Activated naive CD4-positive, alpha-beta T cell treated with anti-CD3 and anti-CD28 coated beads, Interleukin-2, amount 50 U/mL, for 72 hours (primary cell): ENCODE results near the gene TBC1D2B. TPM values are rescaled to one million over a fixed set of nuclear protein-coding genes. Genes with fewer than 3 reads are reported as not detected.

ENCODE experiments used
- ATAC-seq, 2 donors: fragments of 150-1000 bp; cut with Tn5 transposase; 2 replicates each; pipeline ENCODE4 v1.10.0; 2021; ENCODE audit warnings: mild to moderate bottlenecking in 2 of 2, moderate library complexity in 2 of 2
- DNase-seq, 2 donors: peaks; one replicate each; pipeline ENCODE4 v3.0.0; 2021 to 2022; ENCODE audit warnings: low spot score in 2 of 2
- H3K27ac Mint-ChIP-seq, 2 donors: one replicate each; pipeline ENCODE4 v1.8.0; 2022; ENCODE audit warnings: mild to moderate bottlenecking in 2 of 2, mixed read lengths in 2 of 2
- H3K36me3 Mint-ChIP-seq, 2 donors: one replicate each; pipeline ENCODE4 v1.8.0; 2022; ENCODE audit warnings: mixed read lengths in 2 of 2
- H3K9me3 Mint-ChIP-seq, 2 donors: one replicate each; pipeline ENCODE4 v1.8.0; 2022; ENCODE audit warnings: mixed read lengths in 2 of 2
- total RNA-seq, 2 donors: library from RNA; stranded (reverse); gene quantifications; one replicate each; pipeline ENCODE4 v1.2.3, GENCODE V29; 2022

The TBC1D2B gene
- total RNA-seq, result 10 to 100 TPM; 55.9 to 82.2 TPM

- Mint-ChIP-seq H3K36me3 (peaks cover 16 to 22% of the 10 kb centered on the region in 2 donors), H3K9me3 (no peaks in the 10 kb centered on the region), H3K27ac (peak within 1 kb of the TSS; percentile 90 to 97)
- DNase-seq (peak; percentile 67 to 75), ATAC-seq (peak; percentile 82 to 89)
Observed at GRCh38 chr15:78077053-78077870, at the start of gene TBC1D2B. Gene TBC1D2B, minus strand, starts transcription at chr15:78077711. Its CDS starts 59 bp downstream, at chr15:78077652.

GRCh38 chr15:78125267-78125666, 47.8 kb upstream of the TBC1D2B start:
- Mint-ChIP-seq H3K9me3 (no peaks in the 10 kb centered on the region), H3K36me3 (no peaks in the 10 kb centered on the region), H3K27ac (no peak overlapping the region)
- ATAC-seq (no peak), DNase-seq (no peak)

GRCh38 chr15:78120523-78120922, 43.0 kb upstream of the TBC1D2B start:
- Mint-ChIP-seq H3K27ac (no peak overlapping the region), H3K36me3 (no peaks in the 10 kb centered on the region), H3K9me3 (no peaks in the 10 kb centered on the region)
- DNase-seq (no peak), ATAC-seq (no peak)

GRCh38 chr15:78112551-78112950, 35.0 kb upstream of the TBC1D2B start:
- no peak for ATAC-seq
- H3K9me3 Mint-ChIP-seq, result no peaks in the 10 kb centered on the region

GRCh38 chr15:78111788-78112187, 34.3 kb upstream of the TBC1D2B start:
- DNase-seq, result peak in 1 of 2 donors; percentile 40
- Mint-ChIP-seq H3K9me3 (no peaks in the 10 kb centered on the region), H3K36me3 (no peaks in the 10 kb centered on the region), H3K27ac (no peak overlapping the region)
- no peak for ATAC-seq

More at GRCh38 chr15:78112551-78112950, 35.0 kb upstream of the TBC1D2B start:
- DNase-seq, result no peak
- Mint-ChIP-seq H3K27ac (peak overlapping the region in 1 of 2 donors; percentile 56), H3K36me3 (no peaks in the 10 kb centered on the region)

- ATAC-seq (no peak), DNase-seq (peak in 1 of 2 donors; percentile 34)
- Mint-ChIP-seq H3K27ac (no peak overlapping the region), H3K9me3 (no peaks in the 10 kb centered on the region), H3K36me3 (no peaks in the 10 kb centered on the region)
Observed at GRCh38 chr15:78110916-78111475, 33.5 kb upstream of the TBC1D2B start.

- H3K9me3 Mint-ChIP-seq, result no peaks in the 10 kb centered on the region
- DNase-seq (peak in 1 of 2 donors; percentile 47), ATAC-seq (no peak)
- no peaks in the 10 kb centered on the region for H3K36me3 Mint-ChIP-seq
- no peak overlapping the region for H3K27ac Mint-ChIP-seq
Observed at GRCh38 chr15:78110096-78110495, 32.6 kb upstream of the TBC1D2B start.

- H3K36me3 Mint-ChIP-seq, result no peaks in the 10 kb centered on the region
- ATAC-seq (no peak), DNase-seq (peak in 1 of 2 donors; percentile 31)
- no peaks in the 10 kb centered on the region for H3K9me3 Mint-ChIP-seq
- H3K27ac Mint-ChIP-seq, result peak overlapping the region in 1 of 2 donors; percentile 67
Observed at GRCh38 chr15:78109156-78109555, 31.6 kb upstream of the TBC1D2B start.

- Mint-ChIP-seq H3K27ac (peak overlapping the region in 1 of 2 donors; percentile 67), H3K36me3 (no peaks in the 10 kb centered on the region), H3K9me3 (no peaks in the 10 kb centered on the region)
- DNase-seq (peak; percentile 79 to 85), ATAC-seq (peak; percentile 75 to 86)
Observed at GRCh38 chr15:78108300-78109084, 31.0 kb upstream of the TBC1D2B start.

GRCh38 chr15:78107471-78107870, 30.0 kb upstream of the TBC1D2B start:
- ATAC-seq, result no peak
- H3K36me3 Mint-ChIP-seq, result no peaks in the 10 kb centered on the region
- H3K9me3 Mint-ChIP-seq, result no peaks in the 10 kb centered on the region
- H3K27ac Mint-ChIP-seq, result no peak overlapping the region
- DNase-seq, result peak in 1 of 2 donors; percentile 51

- peak in 1 of 2 donors; percentile 52 for DNase-seq
- ATAC-seq, result no peak
- Mint-ChIP-seq H3K36me3 (no peaks in the 10 kb centered on the region), H3K27ac (peak overlapping the region; percentile 80 to 87), H3K9me3 (no peaks in the 10 kb centered on the region)
Observed at GRCh38 chr15:78105476-78106241, 28.1 kb upstream of the TBC1D2B start.

- no peaks in the 10 kb centered on the region for H3K36me3 Mint-ChIP-seq
- peak overlapping the region; percentile 80 to 87 for H3K27ac Mint-ChIP-seq
- peak in 1 of 2 donors; percentile 53 for DNase-seq
- ATAC-seq, result no peak
- H3K9me3 Mint-ChIP-seq, result no peaks in the 10 kb centered on the region
Observed at GRCh38 chr15:78104566-78105475, 27.3 kb upstream of the TBC1D2B start.

GRCh38 chr15:78104119-78104479, 26.6 kb upstream of the TBC1D2B start:
- peak; percentile 18 to 35 for ATAC-seq
- H3K36me3 Mint-ChIP-seq, result no peaks in the 10 kb centered on the region
- peak overlapping the region; percentile 87 to 96 for H3K27ac Mint-ChIP-seq
- DNase-seq, result no peak
- H3K9me3 Mint-ChIP-seq, result no peaks in the 10 kb centered on the region

- peak; percentile 64 to 73 for DNase-seq
- peak overlapping the region; percentile 87 to 96 for H3K27ac Mint-ChIP-seq
- peak; percentile 86 to 88 for ATAC-seq
- H3K36me3 Mint-ChIP-seq, result no peaks in the 10 kb centered on the region
- no peaks in the 10 kb centered on the region for H3K9me3 Mint-ChIP-seq
Observed at GRCh38 chr15:78103406-78104118, 26.1 kb upstream of the TBC1D2B start.

- H3K36me3 Mint-ChIP-seq, result no peaks in the 10 kb centered on the region
- DNase-seq (peak in 1 of 2 donors; percentile 39), ATAC-seq (no peak)
- peak overlapping the region; percentile 87 to 96 for H3K27ac Mint-ChIP-seq
- no peaks in the 10 kb centered on the region for H3K9me3 Mint-ChIP-seq
Observed at GRCh38 chr15:78102741-78103140, 25.2 kb upstream of the TBC1D2B start.
